HepG2 (cell line): ENCODE measurements around the gene AHSP. TPM values are rescaled to one million over a fixed set of nuclear protein-coding genes. Genes with fewer than 3 reads are reported as not detected.
A peak's percentile ranks its signal among the peaks of the same experiment; 100 is the strongest.
"Not testable (repeated sequence)": the region's sequence is repeated elsewhere in the genome, so short reads cannot be mapped to it uniquely, and the experiment has no call there.

Experiments used
- ATAC-seq: fragments of 200-7000 bp; cut with Tn5 transposase; 3 replicates; pipeline ENCODE4 v1.9.1; 2020; ENCODE audit warnings: mild to moderate bottlenecking, moderate library complexity
- BruUV-seq: library from RNA; stranded (reverse); fragments of 400-500 nt; replicated peaks from 2 replicates; lab custom pipeline; 2021; lab: Mats Ljungman, UMichigan
- CTCF ChIA-PET: fragments of 300-600 bp; formaldehyde crosslinking; extraction: SDS; loops from one replicate; lab custom pipeline; 2021; ENCODE audit warnings: low total read pairs, inconsistent platforms, low intra/inter-chr PET ratio; lab: Yijun Ruan, JAX
- POLR2A ChIA-PET: fragments of 350-600 bp; sonication (Branson Sonifier 250); formaldehyde crosslinking; loops from one replicate; lab custom pipeline; 2020; ENCODE audit warnings: antibody characterized with exemption, inconsistent platforms; lab: Yijun Ruan, JAX
- DNase-seq: peaks from one replicate; pipeline ENCODE4 v3.0.0-alpha.2; 2015; ENCODE audit warnings: low spot score
- FAIRE-seq: peaks from 3 replicates; lab custom pipeline; 2011; peaks lifted over from hg19 to GRCh38; lab: Jason Lieb, UNC
- H2AFZ ChIP-seq: one replicate; pipeline ENCODE4 v1.6.1; 2011; ENCODE audit warnings: low read length, inconsistent platforms
- H3K27ac ChIP-seq: fragments of 300-600 bp; 3 replicates; pipeline ENCODE4 v1.8.0; 2011; ENCODE audit warnings: mixed run types, mild to moderate bottlenecking, mixed read lengths, low read length, inconsistent platforms; ENCODE audit not compliant: insufficient read depth; ENCODE audit errors: extremely low read length
- H3K27me3 ChIP-seq, 2 experiments: fragments of 200-600 bp in 1 of 2; 2 replicates in 1 of 2; 3 replicates in 1 of 2; pipeline versions ENCODE4 v1.6.0 to v1.8.0; 2011; ENCODE audit warnings: low read length in 2 of 2, mild to moderate bottlenecking in 2 of 2, moderate library complexity in 2 of 2, inconsistent platforms in 1 of 2; ENCODE audit not compliant: insufficient read depth in 2 of 2, control insufficient read depth in 1 of 2
- H3K36me3 ChIP-seq, 2 experiments: fragments of 200-600 bp in 1 of 2; replicated peaks in 1 of 2; 2 replicates in 1 of 2; 3 replicates in 1 of 2; pipeline versions ENCODE4 v1.5.1 to v1.8.0; 2011; ENCODE audit warnings: low read length in 2 of 2, inconsistent platforms in 1 of 2; ENCODE audit not compliant: insufficient read depth in 2 of 2, control insufficient read depth in 1 of 2
- H3K4me1 ChIP-seq: 2 replicates; pipeline ENCODE4 v1.5.1; 2012; ENCODE audit warnings: low read length, inconsistent platforms; ENCODE audit not compliant: insufficient read depth
- H3K4me2 ChIP-seq: 2 replicates; pipeline ENCODE4 v1.6.0; 2011; ENCODE audit warnings: low read depth, low read length, inconsistent platforms
- H3K4me3 ChIP-seq, 3 experiments: fragments of 200-600 bp in 1 of 3; sonication (generic), shearing (Covaris generic) in 1 of 3; replicated peaks in 1 of 3; 2 replicates each; pipeline ENCODE4 v1.5.1; 2011 to 2016; ENCODE audit warnings: low read length in 3 of 3, inconsistent platforms in 2 of 3, low read depth in 2 of 3, mild to moderate bottlenecking in 2 of 3, control low read depth in 1 of 3, mixed read lengths in 1 of 3; ENCODE audit not compliant: insufficient read depth in 1 of 3
- H3K79me2 ChIP-seq: one replicate; pipeline ENCODE4 v1.6.1; 2011; ENCODE audit warnings: low read length, inconsistent platforms; ENCODE audit not compliant: insufficient read depth
- H3K9ac ChIP-seq: 2 replicates; pipeline ENCODE4 v1.6.0; 2011; ENCODE audit warnings: mild to moderate bottlenecking, low read depth, low read length, inconsistent platforms; ENCODE audit not compliant: insufficient read depth
- H3K9me3 ChIP-seq: 2 replicates; pipeline ENCODE4 v1.5.1; 2012; ENCODE audit warnings: mild to moderate bottlenecking, low read length
- H4K20me1 ChIP-seq: 2 replicates; pipeline ENCODE4 v1.6.0; 2011; ENCODE audit warnings: inconsistent platforms, mild to moderate bottlenecking, low read length, moderate library complexity; ENCODE audit not compliant: insufficient read depth
- ASH2L ChIP-seq: fragments of 300-600, 200-600 bp; sonication (generic); IDR thresholded peaks from 2 replicates; pipeline ENCODE4 v1.7.0; 2017; ENCODE audit warnings: low read depth, mild to moderate bottlenecking, moderate library complexity, mixed read lengths, low read length; ENCODE audit not compliant: insufficient read length
- ATF7-NPFF ChIP-seq: sonication (generic); formaldehyde crosslinking; IDR thresholded peaks from 2 replicates; pipeline ENCODE4 v1.8.1; 2023; ENCODE audit warnings: mild to moderate bottlenecking, low read depth, missing genetic modification reagents, moderate library complexity
- HNRNPH1 ChIP-seq: fragments of 200-400 bp; formaldehyde crosslinking; optimal IDR thresholded peaks from 2 replicates; pipeline ENCODE3; 2017; ENCODE audit warnings: mild to moderate bottlenecking, low read depth, low read length
- ZNF432 ChIP-seq: sonication (generic); formaldehyde crosslinking; IDR thresholded peaks from 2 replicates; pipeline ENCODE4 v1.5.0; 2020; ENCODE audit warnings: missing genetic modification reagents, mild to moderate bottlenecking, borderline replicate concordance
- ZNF761 ChIP-seq: sonication (generic); formaldehyde crosslinking; conservative IDR thresholded peaks from 2 replicates; pipeline ENCODE4 v1.4.0; 2020; ENCODE audit warnings: mild to moderate bottlenecking, missing genetic modification reagents
- ZNF788 ChIP-seq: sonication (generic); formaldehyde crosslinking; IDR thresholded peaks from 2 replicates; pipeline ENCODE4 v1.5.0; 2020; ENCODE audit warnings: mild to moderate bottlenecking, missing genetic modification reagents, borderline replicate concordance
- ZNF816 ChIP-seq: sonication (generic); formaldehyde crosslinking; IDR thresholded peaks from 2 replicates; pipeline ENCODE4 v1.8.0; 2022; ENCODE audit warnings: missing genetic modification reagents, mild to moderate bottlenecking, borderline replicate concordance
- WGBS: methylation state at CpG from one replicate; pipeline ENCODE4 v1.1.6; 2017; ENCODE audit warnings: low lambda C conversion rate; 5-methylcytosine and 5-hydroxymethylcytosine counted together
- in situ Hi-C: cut with HindIII; loops from 2 replicates; pipeline ENCODE4 v1.10.0; 2017; ENCODE audit warnings: low pct_unique_long_range_greater_than_20kb; ENCODE audit not compliant: extremely low pct_ligation_motif_present
- intact Hi-C: fragments of 100-400 bp; cut with micrococcal nuclease; formaldehyde crosslinking; loops from one replicate; pipeline ENCODE4 v1.10.0; 2022; ENCODE audit not compliant: unreplicated experiment
- polyA plus RNA-seq, 8 experiments: library from polyadenylated mRNA; depleted of rRNA in 3 of 8; stranded (reverse) in 7 of 8; unstranded in 1 of 8; fragments of >200 nt; fragmentation: Illumina TruSeq in 4 of 8; extraction: Trizol in 4 of 8; gene quantifications; 2 replicates each; pipeline versions ENCODE4 v1.2.1 to v1.2.3, GENCODE V29; 2011 to 2016; ENCODE audit warnings: low read depth in 4 of 8, missing spikeins in 1 of 8, mixed read lengths in 1 of 8; ENCODE audit not compliant: insufficient read depth in 1 of 8
- total RNA-seq, 5 experiments: library from RNA; depleted of rRNA; stranded (reverse); fragments of >200 nt; fragmentation: Illumina TruSeq; extraction: Trizol; gene quantifications; 2 replicates each; pipeline ENCODE4 v1.2.3, GENCODE V29; 2016; ENCODE audit warnings: low read depth in 1 of 5

AHSP gene
- total and polyA plus RNA-seq, 2 of the 13 experiments (the other 11 are each of a cell fraction or from before 2014, with no cell fraction given): not detected

DNA sequence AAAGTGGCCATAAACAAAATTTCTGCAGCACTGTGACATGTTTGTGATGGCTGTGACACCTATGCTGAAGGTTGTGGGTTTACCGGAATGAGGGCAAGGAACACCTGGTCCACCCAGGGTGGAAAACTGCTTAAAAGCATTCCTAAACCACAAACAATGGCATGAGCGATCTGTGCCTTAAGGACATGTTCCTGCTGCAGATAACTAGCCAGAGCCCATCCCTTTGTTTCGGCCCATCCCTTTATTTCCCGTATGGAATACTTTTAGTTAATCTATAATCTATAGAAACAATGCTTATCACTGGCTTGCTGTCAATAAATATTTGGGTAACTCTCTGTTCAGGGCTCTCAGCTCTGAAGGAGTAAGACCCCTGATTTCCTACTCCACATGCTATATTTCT, 12.1 kb downstream of the AHSP start:
- POLR2A ChIA-PET, H3K4me2 ChIP-seq, H2AFZ ChIP-seq, H3K36me3 ChIP-seq, H3K27ac ChIP-seq, intact Hi-C loops, in situ Hi-C loops, ATAC-seq, H3K9ac ChIP-seq, H4K20me1 ChIP-seq, CTCF ChIA-PET, DNase-seq, H3K4me1 ChIP-seq, BruUV-seq, H3K79me2 ChIP-seq, H3K4me3 ChIP-seq, FAIRE-seq: not testable (repeated sequence)
- peak; percentile 99 for TF ChIP-seq ZNF761 (CRISPR knock-in tag)
- H3K9me3 ChIP-seq: peaks cover 27% of the 10 kb centered on the region
- H3K27me3 ChIP-seq: peaks cover 3 to 27% of the 10 kb centered on the region in 2 experiments; a peak in 4 of 5 replicates
- WGBS: 13% methylated on average over 4 of the region's 4 CpGs

GRCh38 chr16:31542763-31543162, 15.1 kb downstream of the AHSP start:
- in situ Hi-C loops: no loop called here
- Histone ChIP-seq H3K27ac (no peak overlapping the region), H3K9ac (no peak overlapping the region), H3K9me3 (peaks cover 27% of the 10 kb centered on the region), H2AFZ (no peak overlapping the region), H3K27me3 (peaks cover 0 to 14% of the 10 kb centered on the region in 2 experiments; a peak in 4 of 5 replicates), H4K20me1 (no peaks in the 10 kb centered on the region), H3K4me3 (no peak overlapping the region), H3K36me3 (no peaks in the 10 kb centered on the region), H3K79me2 (no peaks in the 10 kb centered on the region), H3K4me1 (no peaks in the 10 kb centered on the region), H3K4me2 (no peak overlapping the region)
- CTCF ChIA-PET: no interaction called here
- intact Hi-C loops: no loop called here
- 32% methylated on average over 4 of the region's 4 CpGs for WGBS
- no peak for ATAC-seq
- no peak for DNase-seq
- no peak for TF ChIP-seq ASH2L
- peak; percentile 77; the same call in 1 of the 2 replicates for TF ChIP-seq ZNF816 (CRISPR knock-in tag)
- no peak for TF ChIP-seq HNRNPH1
- no peak for TF ChIP-seq ZNF432 (CRISPR knock-in tag)
- no peak for TF ChIP-seq ZNF788 (CRISPR knock-in tag)
- no peak for TF ChIP-seq ATF7-NPFF (CRISPR knock-in tag)
- BruUV-seq: no TSS peak
- no peak for FAIRE-seq
- POLR2A ChIA-PET: no interaction called here
